ENCODE measurements around the gene ATP11A. TPM values are rescaled to one million over a fixed set of nuclear protein-coding genes. Genes with fewer than 3 reads are reported as not detected.

Gene ATP11A
- total and polyA plus RNA-seq, 9 of the 15 experiments (the other 6 are each of a cell fraction or from before 2014, with no cell fraction given), result 0.38 to 34.2 (median 4.2) TPM

DNA sequence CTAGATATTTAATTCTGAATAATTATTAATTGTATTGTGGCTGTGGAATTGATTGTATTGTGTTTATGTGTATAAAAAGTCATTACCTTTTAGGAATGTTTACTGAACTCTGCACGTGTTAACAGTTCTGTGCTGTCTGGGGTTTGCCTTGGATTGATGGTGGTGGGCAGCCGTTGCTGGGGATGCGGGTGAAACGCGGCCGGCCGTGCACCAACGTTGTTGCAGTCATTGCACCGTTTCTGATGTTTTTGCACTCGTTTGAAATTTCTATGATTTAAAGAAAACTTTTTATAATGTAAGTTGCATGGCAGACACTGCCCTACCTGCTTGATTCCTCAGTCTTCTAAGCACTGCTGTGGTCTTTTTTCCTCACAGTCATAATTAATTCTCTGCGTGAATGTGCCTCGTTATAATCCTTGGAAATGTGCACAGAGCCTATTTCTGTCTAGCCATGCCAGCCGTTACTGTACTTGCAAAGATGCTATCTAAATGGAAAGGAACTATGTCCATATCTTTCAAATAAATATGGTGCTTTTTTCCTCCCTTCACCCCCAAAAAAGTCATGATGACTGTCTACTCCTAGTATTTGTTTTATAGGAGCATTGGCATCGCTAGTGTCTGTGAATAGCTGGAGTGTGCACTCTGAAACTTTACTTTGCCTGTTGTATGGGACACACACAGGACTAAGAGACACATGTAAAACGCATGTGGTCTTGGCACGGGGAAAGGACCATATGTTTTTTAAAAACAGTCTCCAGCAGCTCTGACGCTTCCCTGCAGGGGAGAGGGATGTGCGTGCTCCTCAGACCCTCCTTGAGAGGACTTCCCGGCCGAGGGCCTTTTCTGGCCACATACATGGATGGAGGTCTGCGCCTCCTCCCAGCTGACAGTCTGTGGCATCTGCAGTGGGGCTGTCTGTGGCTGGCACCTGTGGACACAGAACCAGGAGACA lies 238.5 kb downstream of the ATP11A start:
- Histone ChIP-seq H2AFZ (ENCODE audit: low read depth, low read length) (no peak overlapping the region), H3K79me2 (ENCODE audit: control insufficient read depth, insufficient read depth, low read length) (no peaks in the 10 kb centered on the region), H3K9ac (ENCODE audit: insufficient read depth in 1 of 2, low read depth in 2 of 2, low read length in 2 of 2) (no peak overlapping the region), H3K27ac (ENCODE audit: extremely low read depth, low read depth, low read length) (no peak overlapping the region), H4K20me1 (replicated peaks; ENCODE audit: control insufficient read depth, insufficient read depth, low read length) (no peaks in the 10 kb centered on the region), H3K9me3 (replicated peaks; ENCODE audit: control insufficient read depth, insufficient read depth, low read depth, low read length) (no peaks in the 10 kb centered on the region; the same call in 1 of the 2 replicates), H3K27me3 (ENCODE audit: control insufficient read depth in 2 of 2, insufficient read depth in 2 of 2, low read length in 2 of 2) (peaks cover 9 to 34% of the 10 kb centered on the region in 2 experiments; a peak in 4 of 5 replicates), H3K36me3 (ENCODE audit: control insufficient read depth, insufficient read depth, low read length) (no peaks in the 10 kb centered on the region), H3K4me2 (ENCODE audit: insufficient read depth, low read length) (no peak overlapping the region), H3K9me1 (ENCODE audit: control insufficient read depth, insufficient read depth, low read length) (no peaks in the 10 kb centered on the region), H3K4me1 (replicated peaks in 1 of 2; ENCODE audit: control insufficient read depth in 2 of 2, insufficient read depth in 2 of 2, low read length in 2 of 2) (no peaks in the 10 kb centered on the region; a peak in 1 of 5 replicates), H3K4me3 (no peak overlapping the region)
- CTCF ChIA-PET (ENCODE audit: low intra/inter-chr PET ratio), result no interaction called here
- no peak for ATAC-seq
- intact Hi-C loops (cut with micrococcal nuclease) (no loop called here), in situ Hi-C loops (cut with MboI) (loop anchor here (25.0 kb wide), 1 partner anchor 459 kb away; no protein-coding TSS in a partner anchor)
- DNase-seq (ENCODE audit: extremely low read depth in 1 of 4, low spot score in 3 of 4), result no peak
- POLR2A ChIA-PET, result no interaction called here
- 0% methylated on average over 20 of the region's 21 CpGs for WGBS (ENCODE audit: insufficient coverage, low coverage, missing lambda C conversion rate)
- no peak for FAIRE-seq
- no TSS peak for BruUV-seq (replicated peaks)
- TF ChIP-seq CEBPG (CRISPR knock-in tag; IDR thresholded peaks at IDR 0.05), result no peak
- TF ChIP-seq CEBPG (tag; conservative IDR thresholded peaks at IDR 0.05 in 1 of 2, IDR thresholded peaks at IDR 0.05 in 1 of 2), result no peak
- TF ChIP-seq ZNF436 (CRISPR knock-in tag; IDR thresholded peaks at IDR 0.05), result no peak
- no peak for TF ChIP-seq BMI1 (IDR thresholded peaks at IDR 0.05; ENCODE audit: low read length)
- TF ChIP-seq CSDE1 (IDR thresholded peaks at IDR 0.05), result no peak
- TF ChIP-seq C11orf30 (IDR thresholded peaks at IDR 0.05; ENCODE audit: low read depth), result no peak
- TF ChIP-seq, protein P1, sequence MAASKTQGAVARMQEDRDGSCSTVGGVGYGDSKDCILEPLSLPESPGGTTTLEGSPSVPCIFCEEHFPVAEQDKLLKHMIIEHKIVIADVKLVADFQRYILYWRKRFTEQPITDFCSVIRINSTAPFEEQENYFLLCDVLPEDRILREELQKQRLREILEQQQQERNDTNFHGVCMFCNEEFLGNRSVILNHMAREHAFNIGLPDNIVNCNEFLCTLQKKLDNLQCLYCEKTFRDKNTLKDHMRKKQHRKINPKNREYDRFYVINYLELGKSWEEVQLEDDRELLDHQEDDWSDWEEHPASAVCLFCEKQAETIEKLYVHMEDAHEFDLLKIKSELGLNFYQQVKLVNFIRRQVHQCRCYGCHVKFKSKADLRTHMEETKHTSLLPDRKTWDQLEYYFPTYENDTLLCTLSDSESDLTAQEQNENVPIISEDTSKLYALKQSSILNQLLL (CRISPR knock-in tag; IDR thresholded peaks at IDR 0.05; ENCODE audit: borderline replicate concordance), result no peak
- TF ChIP-seq, protein P2, sequence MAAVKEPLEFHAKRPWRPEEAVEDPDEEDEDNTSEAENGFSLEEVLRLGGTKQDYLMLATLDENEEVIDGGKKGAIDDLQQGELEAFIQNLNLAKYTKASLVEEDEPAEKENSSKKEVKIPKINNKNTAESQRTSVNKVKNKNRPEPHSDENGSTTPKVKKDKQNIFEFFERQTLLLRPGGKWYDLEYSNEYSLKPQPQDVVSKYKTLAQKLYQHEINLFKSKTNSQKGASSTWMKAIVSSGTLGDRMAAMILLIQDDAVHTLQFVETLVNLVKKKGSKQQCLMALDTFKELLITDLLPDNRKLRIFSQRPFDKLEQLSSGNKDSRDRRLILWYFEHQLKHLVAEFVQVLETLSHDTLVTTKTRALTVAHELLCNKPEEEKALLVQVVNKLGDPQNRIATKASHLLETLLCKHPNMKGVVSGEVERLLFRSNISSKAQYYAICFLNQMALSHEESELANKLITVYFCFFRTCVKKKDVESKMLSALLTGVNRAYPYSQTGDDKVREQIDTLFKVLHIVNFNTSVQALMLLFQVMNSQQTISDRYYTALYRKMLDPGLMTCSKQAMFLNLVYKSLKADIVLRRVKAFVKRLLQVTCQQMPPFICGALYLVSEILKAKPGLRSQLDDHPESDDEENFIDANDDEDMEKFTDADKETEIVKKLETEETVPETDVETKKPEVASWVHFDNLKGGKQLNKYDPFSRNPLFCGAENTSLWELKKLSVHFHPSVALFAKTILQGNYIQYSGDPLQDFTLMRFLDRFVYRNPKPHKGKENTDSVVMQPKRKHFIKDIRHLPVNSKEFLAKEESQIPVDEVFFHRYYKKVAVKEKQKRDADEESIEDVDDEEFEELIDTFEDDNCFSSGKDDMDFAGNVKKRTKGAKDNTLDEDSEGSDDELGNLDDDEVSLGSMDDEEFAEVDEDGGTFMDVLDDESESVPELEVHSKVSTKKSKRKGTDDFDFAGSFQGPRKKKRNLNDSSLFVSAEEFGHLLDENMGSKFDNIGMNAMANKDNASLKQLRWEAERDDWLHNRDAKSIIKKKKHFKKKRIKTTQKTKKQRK (IDR thresholded peaks at IDR 0.05; ENCODE audit: borderline replicate concordance, low read depth, low read length), result no peak
- TF ChIP-seq RHOXF2B (CRISPR knock-in tag; conservative IDR thresholded peaks at IDR 0.05), result no peak
- TF ChIP-seq, protein P3, sequence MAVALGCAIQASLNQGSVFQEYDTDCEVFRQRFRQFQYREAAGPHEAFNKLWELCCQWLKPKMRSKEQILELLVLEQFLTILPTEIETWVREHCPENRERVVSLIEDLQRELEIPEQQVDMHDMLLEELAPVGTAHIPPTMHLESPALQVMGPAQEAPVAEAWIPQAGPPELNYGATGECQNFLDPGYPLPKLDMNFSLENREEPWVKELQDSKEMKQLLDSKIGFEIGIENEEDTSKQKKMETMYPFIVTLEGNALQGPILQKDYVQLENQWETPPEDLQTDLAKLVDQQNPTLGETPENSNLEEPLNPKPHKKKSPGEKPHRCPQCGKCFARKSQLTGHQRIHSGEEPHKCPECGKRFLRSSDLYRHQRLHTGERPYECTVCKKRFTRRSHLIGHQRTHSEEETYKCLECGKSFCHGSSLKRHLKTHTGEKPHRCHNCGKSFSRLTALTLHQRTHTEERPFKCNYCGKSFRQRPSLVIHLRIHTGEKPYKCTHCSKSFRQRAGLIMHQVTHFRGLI (CRISPR knock-in tag; IDR thresholded peaks at IDR 0.05), result no peak
- TF ChIP-seq NEUROD1 (IDR thresholded peaks at IDR 0.05; ENCODE audit: borderline replicate concordance, low read depth, low read length, partially characterized antibody), result no peak
- TF ChIP-seq ZNF217 (CRISPR knock-in tag; IDR thresholded peaks at IDR 0.05), result no peak
- TF ChIP-seq ZNF324 (CRISPR knock-in tag; IDR thresholded peaks at IDR 0.05), result no peak
- no peak for TF ChIP-seq ILF3 (IDR thresholded peaks at IDR 0.05; ENCODE audit: borderline replicate concordance)
- TF ChIP-seq HNRNPLL (IDR thresholded peaks at IDR 0.05; ENCODE audit: low read depth, low read length, poor library complexity, severe bottlenecking), result no peak
